GM19455 (cell line): ENCODE data around the gene WASF2.
A peak's percentile ranks its signal among the peaks of the same experiment; 100 is the strongest.
"Not testable (repeated sequence)": the region's sequence is repeated elsewhere in the genome, so short reads cannot be mapped to it uniquely, and the experiment has no call there.

Experiments used
- ATAC-seq: cut with Tn5 transposase; IDR thresholded peaks from one replicate; pipeline ENCODE4 v1.9.1; 2021; ENCODE audit not compliant: unreplicated experiment

Gene WASF2

GRCh38 chr1:27489973-27490741 lies at the start of gene WASF2:
TSS of gene WASF2 (minus strand) at chr1:27490167. CDS start at chr1:27428890, 61,277 bp downstream.
- ATAC-seq: peak; percentile 83

- ATAC-seq: no peak
Measured at GRCh38 chr1:27538793-27539192, 48.8 kb upstream of the WASF2 start.

- not testable (repeated sequence) for ATAC-seq
Measured at GRCh38 chr1:27538305-27538676, 48.3 kb upstream of the WASF2 start.

- no peak for ATAC-seq
Measured at GRCh38 chr1:27536767-27537166, 46.8 kb upstream of the WASF2 start.

GRCh38 chr1:27536010-27536757 lies 46.2 kb upstream of the WASF2 start:
- no peak for ATAC-seq

GRCh38 chr1:27535386-27535785 lies 45.4 kb upstream of the WASF2 start:
- no peak for ATAC-seq

GRCh38 chr1:27531959-27532685 lies 42.2 kb upstream of the WASF2 start:
- ATAC-seq: no peak

GRCh38 chr1:27530192-27530591 lies 40.2 kb upstream of the WASF2 start:
- no peak for ATAC-seq

GRCh38 chr1:27529704-27530018 lies 39.7 kb upstream of the WASF2 start:
- ATAC-seq: no peak

- ATAC-seq: no peak
Measured at GRCh38 chr1:27528818-27529703, 39.1 kb upstream of the WASF2 start.

- ATAC-seq: no peak
Measured at GRCh38 chr1:27527890-27528817, 38.2 kb upstream of the WASF2 start.

GRCh38 chr1:27527223-27527889 lies 37.4 kb upstream of the WASF2 start:
- ATAC-seq: no peak

GRCh38 chr1:27526569-27527222 lies 36.7 kb upstream of the WASF2 start:
- no peak for ATAC-seq

GRCh38 chr1:27525296-27526272 lies 35.6 kb upstream of the WASF2 start:
- no peak for ATAC-seq

- no peak for ATAC-seq
Measured at GRCh38 chr1:27523337-27524020, 33.5 kb upstream of the WASF2 start.

GRCh38 chr1:27522432-27523336 lies 32.7 kb upstream of the WASF2 start:
- ATAC-seq: no peak
